ENCODE data around the gene PSMC5. TPM values are rescaled to one million over a fixed set of nuclear protein-coding genes. Genes with fewer than 3 reads are reported as not detected.

The PSMC5 gene
- polyA plus RNA-seq, 4 donors = 104 to 180 (median 144) TPM

GRCh38 chr17:63824362-63824761 lies 2.9 kb upstream of the PSMC5 start:
- no peak overlapping the region for H3K4me3 ChIP-seq (ENCODE audit: low read depth in 1 of 3, low read length in 3 of 3)
- FAIRE-seq = no peak
- no peak overlapping the region for H3K27ac ChIP-seq (ENCODE audit: low read depth in 1 of 3, low read length in 2 of 3)
- peaks cover 3 to 26% (median 5%) of the 10 kb centered on the region in 3 donors for H3K4me1 ChIP-seq (ENCODE audit: control insufficient read depth in 3 of 3, insufficient read depth in 2 of 3, low read depth in 1 of 3, low read length in 2 of 3)
- WGBS, 3 donors = 94 to 95% (median 95%) methylated on average over 9 of the region's 9 CpGs
- H3K36me3 ChIP-seq (ENCODE audit: control insufficient read depth in 3 of 3, insufficient read depth in 2 of 3, low read depth in 1 of 3, low read length in 3 of 3) = peaks cover 20 to 57% (median 27%) of the 10 kb centered on the region in 3 donors
- no peak for DNase-seq
- H3K27me3 ChIP-seq (ENCODE audit: control insufficient read depth in 3 of 3, insufficient read depth in 3 of 3, low read length in 3 of 3) = no peaks in the 10 kb centered on the region
- no peaks in the 10 kb centered on the region for H3K9me3 ChIP-seq (ENCODE audit: control insufficient read depth in 2 of 2, insufficient read depth in 1 of 2, low read depth in 1 of 2, low read length in 1 of 2)

GRCh38 chr17:63826468-63827001 lies 696 bp upstream of the PSMC5 start:
- 1% methylated on average over 31 of the region's 31 CpGs for WGBS, 3 donors

GRCh38 chr17:63827801-63828221 lies 580 bp downstream of the PSMC5 start:
- H3K27me3 ChIP-seq (ENCODE audit: control insufficient read depth in 3 of 3, insufficient read depth in 3 of 3, low read length in 3 of 3) = no peaks in the 10 kb centered on the region
- WGBS, 3 donors = 1 to 2% (median 2%) methylated on average over 17 to 19 of the region's 19 CpGs
- FAIRE-seq (no peak), DNase-seq (no peak)
- peaks cover 19 to 61% (median 21%) of the 10 kb centered on the region in 3 donors for H3K36me3 ChIP-seq (ENCODE audit: control insufficient read depth in 3 of 3, insufficient read depth in 2 of 3, low read depth in 1 of 3, low read length in 3 of 3)
- H3K4me1 ChIP-seq (ENCODE audit: control insufficient read depth in 3 of 3, insufficient read depth in 2 of 3, low read depth in 1 of 3, low read length in 2 of 3) = peaks cover 3 to 23% (median 5%) of the 10 kb centered on the region in 3 donors
- peak overlapping the region; percentile 35 to 89 (median 86) for H3K27ac ChIP-seq (ENCODE audit: low read depth in 1 of 3, low read length in 2 of 3)
- H3K9me3 ChIP-seq (ENCODE audit: control insufficient read depth in 2 of 2, insufficient read depth in 1 of 2, low read depth in 1 of 2, low read length in 1 of 2) = no peaks in the 10 kb centered on the region
- H3K4me3 ChIP-seq (ENCODE audit: low read depth in 1 of 3, low read length in 3 of 3) = peak overlapping the region; percentile 82 to 89 (median 84)

More at GRCh38 chr17:63826468-63827001, 696 bp upstream of the PSMC5 start:
- H3K36me3 ChIP-seq (ENCODE audit: control insufficient read depth in 3 of 3, insufficient read depth in 2 of 3, low read depth in 1 of 3, low read length in 3 of 3) = peaks cover 15 to 57% (median 25%) of the 10 kb centered on the region in 3 donors
- peak overlapping the region; percentile 35 to 89 (median 86) for H3K27ac ChIP-seq (ENCODE audit: low read depth in 1 of 3, low read length in 2 of 3)
- DNase-seq (peak in 1 of 2 donors; percentile 20), FAIRE-seq (no peak)
- no peaks in the 10 kb centered on the region for H3K9me3 ChIP-seq (ENCODE audit: control insufficient read depth in 2 of 2, insufficient read depth in 1 of 2, low read depth in 1 of 2, low read length in 1 of 2)
- H3K4me1 ChIP-seq (ENCODE audit: control insufficient read depth in 3 of 3, insufficient read depth in 2 of 3, low read depth in 1 of 3, low read length in 2 of 3) = peaks cover 3 to 23% (median 5%) of the 10 kb centered on the region in 3 donors
- H3K4me3 ChIP-seq (ENCODE audit: low read depth in 1 of 3, low read length in 3 of 3) = peak overlapping the region; percentile 82 to 89 (median 84)
- no peaks in the 10 kb centered on the region for H3K27me3 ChIP-seq (ENCODE audit: control insufficient read depth in 3 of 3, insufficient read depth in 3 of 3, low read length in 3 of 3)

GRCh38 chr17:63828936-63829335 lies 1.7 kb downstream of the PSMC5 start:
- DNase-seq (no peak), FAIRE-seq (no peak)
- Histone ChIP-seq H3K9me3 (ENCODE audit: control insufficient read depth in 2 of 2, insufficient read depth in 1 of 2, low read depth in 1 of 2, low read length in 1 of 2) (no peaks in the 10 kb centered on the region), H3K4me3 (ENCODE audit: low read depth in 1 of 3, low read length in 3 of 3) (no peak overlapping the region), H3K36me3 (ENCODE audit: control insufficient read depth in 3 of 3, insufficient read depth in 2 of 3, low read depth in 1 of 3, low read length in 3 of 3) (peaks cover 23 to 65% (median 23%) of the 10 kb centered on the region in 3 donors), H3K27ac (ENCODE audit: low read depth in 1 of 3, low read length in 2 of 3) (no peak overlapping the region), H3K4me1 (ENCODE audit: control insufficient read depth in 3 of 3, insufficient read depth in 2 of 3, low read depth in 1 of 3, low read length in 2 of 3) (peaks cover 3 to 23% (median 5%) of the 10 kb centered on the region in 3 donors), H3K27me3 (ENCODE audit: control insufficient read depth in 3 of 3, insufficient read depth in 3 of 3, low read length in 3 of 3) (no peaks in the 10 kb centered on the region)
- 91 to 94% (median 92%) methylated on average over 3 of the region's 3 CpGs for WGBS, 3 donors

GRCh38 chr17:63830278-63830677 lies 3.0 kb downstream of the PSMC5 start:
- H3K4me1 ChIP-seq (ENCODE audit: control insufficient read depth in 3 of 3, insufficient read depth in 2 of 3, low read depth in 1 of 3, low read length in 2 of 3) = peaks cover 3 to 23% (median 5%) of the 10 kb centered on the region in 3 donors
- no peaks in the 10 kb centered on the region for H3K27me3 ChIP-seq (ENCODE audit: control insufficient read depth in 3 of 3, insufficient read depth in 3 of 3, low read length in 3 of 3)
- H3K36me3 ChIP-seq (ENCODE audit: control insufficient read depth in 3 of 3, insufficient read depth in 2 of 3, low read depth in 1 of 3, low read length in 3 of 3) = peaks cover 30 to 66% (median 31%) of the 10 kb centered on the region in 3 donors
- WGBS, 3 donors = 91 to 98% (median 91%) methylated on average over 5 of the region's 5 CpGs
- no peak overlapping the region for H3K27ac ChIP-seq (ENCODE audit: low read depth in 1 of 3, low read length in 2 of 3)
- DNase-seq = no peak
- H3K4me3 ChIP-seq (ENCODE audit: low read depth in 1 of 3, low read length in 3 of 3) = no peak overlapping the region
- H3K9me3 ChIP-seq (ENCODE audit: control insufficient read depth in 2 of 2, insufficient read depth in 1 of 2, low read depth in 1 of 2, low read length in 1 of 2) = no peaks in the 10 kb centered on the region
- no peak for FAIRE-seq

GRCh38 chr17:63830904-63831491 lies 3.8 kb downstream of the PSMC5 start:
- DNase-seq = no peak
- no peaks in the 10 kb centered on the region for H3K9me3 ChIP-seq (ENCODE audit: control insufficient read depth in 2 of 2, insufficient read depth in 1 of 2, low read depth in 1 of 2, low read length in 1 of 2)
- no peak for FAIRE-seq
- H3K27me3 ChIP-seq (ENCODE audit: control insufficient read depth in 3 of 3, insufficient read depth in 3 of 3, low read length in 3 of 3) = no peaks in the 10 kb centered on the region
- H3K4me1 ChIP-seq (ENCODE audit: control insufficient read depth in 3 of 3, insufficient read depth in 2 of 3, low read depth in 1 of 3, low read length in 2 of 3) = peaks cover 3 to 16% (median 5%) of the 10 kb centered on the region in 3 donors
- WGBS, 3 donors = 84 to 90% (median 86%) methylated on average over 15 of the region's 15 CpGs
- H3K36me3 ChIP-seq (ENCODE audit: control insufficient read depth in 3 of 3, insufficient read depth in 2 of 3, low read depth in 1 of 3, low read length in 3 of 3) = peaks cover 30 to 70% (median 31%) of the 10 kb centered on the region in 3 donors
- no peak overlapping the region for H3K27ac ChIP-seq (ENCODE audit: low read depth in 1 of 3, low read length in 2 of 3)
- H3K4me3 ChIP-seq (ENCODE audit: low read depth in 1 of 3, low read length in 3 of 3) = no peak overlapping the region

- no peaks in the 10 kb centered on the region for H3K27me3 ChIP-seq (ENCODE audit: control insufficient read depth in 3 of 3, insufficient read depth in 3 of 3, low read length in 3 of 3)
- 66 to 69% (median 67%) methylated on average over 8 of the region's 8 CpGs for WGBS, 3 donors
- peaks cover 30 to 74% (median 31%) of the 10 kb centered on the region in 3 donors for H3K36me3 ChIP-seq (ENCODE audit: control insufficient read depth in 3 of 3, insufficient read depth in 2 of 3, low read depth in 1 of 3, low read length in 3 of 3)
- no peak overlapping the region for H3K4me3 ChIP-seq (ENCODE audit: low read depth in 1 of 3, low read length in 3 of 3)
- H3K27ac ChIP-seq (ENCODE audit: low read depth in 1 of 3, low read length in 2 of 3) = no peak overlapping the region
- DNase-seq = no peak
- FAIRE-seq = no peak
- H3K4me1 ChIP-seq (ENCODE audit: control insufficient read depth in 3 of 3, insufficient read depth in 2 of 3, low read depth in 1 of 3, low read length in 2 of 3) = peaks cover 3 to 15% (median 5%) of the 10 kb centered on the region in 3 donors
- no peaks in the 10 kb centered on the region for H3K9me3 ChIP-seq (ENCODE audit: control insufficient read depth in 2 of 2, insufficient read depth in 1 of 2, low read depth in 1 of 2, low read length in 1 of 2)
Observed at GRCh38 chr17:63831505-63831904, 4.3 kb downstream of the PSMC5 start.

- Histone ChIP-seq H3K9me3 (ENCODE audit: control insufficient read depth in 2 of 2, insufficient read depth in 1 of 2, low read depth in 1 of 2, low read length in 1 of 2) (no peaks in the 10 kb centered on the region), H3K27me3 (ENCODE audit: control insufficient read depth in 3 of 3, insufficient read depth in 3 of 3, low read length in 3 of 3) (no peaks in the 10 kb centered on the region), H3K36me3 (ENCODE audit: control insufficient read depth in 3 of 3, insufficient read depth in 2 of 3, low read depth in 1 of 3, low read length in 3 of 3) (peaks cover 30 to 79% (median 31%) of the 10 kb centered on the region in 3 donors), H3K4me3 (ENCODE audit: low read depth in 1 of 3, low read length in 3 of 3) (no peak overlapping the region), H3K27ac (ENCODE audit: low read depth in 1 of 3, low read length in 2 of 3) (no peak overlapping the region), H3K4me1 (ENCODE audit: control insufficient read depth in 3 of 3, insufficient read depth in 2 of 3, low read depth in 1 of 3, low read length in 2 of 3) (peaks cover 3 to 15% (median 5%) of the 10 kb centered on the region in 3 donors)
- no peak for DNase-seq
- WGBS, 3 donors = 80 to 88% (median 88%) methylated on average over 5 of the region's 5 CpGs
- no peak for FAIRE-seq
Observed at GRCh38 chr17:63832014-63832413, 4.8 kb downstream of the PSMC5 start.
